Measurements from ENCODE around the gene ELAVL2.

Gene ELAVL2

DNA sequence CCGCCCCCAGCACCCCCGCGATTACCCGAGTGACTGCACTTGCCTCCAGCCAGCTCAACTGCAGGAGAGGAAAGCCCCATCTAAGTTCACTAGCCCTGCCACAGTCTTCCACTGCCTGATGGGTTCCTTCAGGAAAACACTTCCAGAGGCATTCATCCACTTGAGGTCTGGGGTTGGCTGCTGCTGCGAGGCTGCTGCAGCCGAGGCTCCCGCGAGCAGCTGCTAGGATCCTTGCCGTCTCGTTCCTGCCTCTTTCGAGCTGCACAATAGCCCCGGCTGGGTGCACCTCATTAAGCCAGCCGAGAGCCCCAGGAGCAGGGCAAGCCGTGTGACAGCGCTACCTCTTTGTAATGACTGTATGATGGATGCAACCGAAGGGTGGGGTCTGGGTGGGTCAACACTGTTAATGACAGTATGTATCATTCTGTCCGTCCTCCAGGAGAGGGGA, 24.2 kb upstream of the ELAVL2 start:
- H3K4me3 ChIP-seq (IDR thresholded peaks at IDR 0.05; ENCODE audit: insufficient read depth, low read depth, low read length) = no peak overlapping the region
- H3K4me1 ChIP-seq (ENCODE audit: low read depth, poor library complexity, severe bottlenecking) = peaks cover 7% of the 10 kb centered on the region
- peak overlapping the region; percentile 79 for H3K27ac ChIP-seq
- H3K27me3 ChIP-seq (ENCODE audit: insufficient read depth, low read depth) = no peaks in the 10 kb centered on the region
- no peaks in the 10 kb centered on the region for H4K20me1 ChIP-seq (ENCODE audit: insufficient read depth)
- H3K79me2 ChIP-seq (ENCODE audit: insufficient read depth, low read depth) = no peaks in the 10 kb centered on the region
- peak overlapping the region; percentile 65 for H3K9ac ChIP-seq
- no peak overlapping the region for H2AFZ ChIP-seq (ENCODE audit: low read depth)
- no peaks in the 10 kb centered on the region for H3K36me3 ChIP-seq (ENCODE audit: insufficient read depth)
- TF ChIP-seq, protein P1, sequence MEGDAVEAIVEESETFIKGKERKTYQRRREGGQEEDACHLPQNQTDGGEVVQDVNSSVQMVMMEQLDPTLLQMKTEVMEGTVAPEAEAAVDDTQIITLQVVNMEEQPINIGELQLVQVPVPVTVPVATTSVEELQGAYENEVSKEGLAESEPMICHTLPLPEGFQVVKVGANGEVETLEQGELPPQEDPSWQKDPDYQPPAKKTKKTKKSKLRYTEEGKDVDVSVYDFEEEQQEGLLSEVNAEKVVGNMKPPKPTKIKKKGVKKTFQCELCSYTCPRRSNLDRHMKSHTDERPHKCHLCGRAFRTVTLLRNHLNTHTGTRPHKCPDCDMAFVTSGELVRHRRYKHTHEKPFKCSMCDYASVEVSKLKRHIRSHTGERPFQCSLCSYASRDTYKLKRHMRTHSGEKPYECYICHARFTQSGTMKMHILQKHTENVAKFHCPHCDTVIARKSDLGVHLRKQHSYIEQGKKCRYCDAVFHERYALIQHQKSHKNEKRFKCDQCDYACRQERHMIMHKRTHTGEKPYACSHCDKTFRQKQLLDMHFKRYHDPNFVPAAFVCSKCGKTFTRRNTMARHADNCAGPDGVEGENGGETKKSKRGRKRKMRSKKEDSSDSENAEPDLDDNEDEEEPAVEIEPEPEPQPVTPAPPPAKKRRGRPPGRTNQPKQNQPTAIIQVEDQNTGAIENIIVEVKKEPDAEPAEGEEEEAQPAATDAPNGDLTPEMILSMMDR (conservative IDR thresholded peaks at IDR 0.05; ENCODE audit: low read depth, low read length) = no peak
- no peak overlapping the region for H3K4me2 ChIP-seq

DNA sequence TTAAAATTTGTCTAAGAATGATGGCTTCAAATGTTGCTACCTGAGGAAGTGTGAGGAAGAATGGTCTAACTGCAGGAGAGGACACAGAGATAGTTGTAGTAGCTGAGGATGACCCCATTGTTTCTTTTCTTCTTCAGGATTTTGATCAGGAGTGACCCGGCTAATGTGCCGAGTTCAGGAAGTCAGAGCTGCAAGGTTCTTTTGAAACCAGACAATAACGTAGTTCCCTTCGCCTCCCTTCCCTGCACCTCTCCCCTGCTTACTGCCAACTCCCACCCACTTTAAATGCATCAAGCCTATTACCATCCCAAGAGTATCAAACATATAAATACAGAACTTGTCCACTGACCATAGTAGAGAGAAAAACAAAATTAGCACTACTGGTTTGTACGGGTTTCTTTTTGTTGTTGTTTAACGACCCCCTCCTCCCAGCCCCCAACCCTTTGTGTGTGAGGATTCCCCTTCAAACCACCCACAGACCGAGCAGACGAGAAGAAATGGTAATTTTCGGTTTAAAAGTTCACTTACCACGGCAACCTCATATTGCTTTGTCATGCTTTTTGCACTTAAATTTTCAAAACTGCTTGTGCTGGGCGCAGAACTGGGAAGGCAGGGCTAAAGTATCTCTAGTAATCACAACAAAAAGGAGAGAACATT, 23.5 kb upstream of the ELAVL2 start:
- Histone ChIP-seq H3K4me1 (ENCODE audit: low read depth, poor library complexity, severe bottlenecking) (peaks cover 12% of the 10 kb centered on the region), H3K9ac (peak overlapping the region; percentile 65; the same call in 1 of the 2 replicates), H3K4me2 (0 out of 2 replicates have a peak overlapping the region, but pooled peaks have one; percentile 13), H2AFZ (ENCODE audit: low read depth) (peak overlapping the region; percentile 30; the same call in 1 of the 2 replicates), H3K27ac (peak overlapping the region; percentile 79), H3K4me3 (IDR thresholded peaks at IDR 0.05; ENCODE audit: insufficient read depth, low read depth, low read length) (no peak overlapping the region), H3K27me3 (ENCODE audit: insufficient read depth, low read depth) (no peaks in the 10 kb centered on the region), H3K79me2 (ENCODE audit: insufficient read depth, low read depth) (no peaks in the 10 kb centered on the region), H3K36me3 (ENCODE audit: insufficient read depth) (no peaks in the 10 kb centered on the region), H4K20me1 (ENCODE audit: insufficient read depth) (no peaks in the 10 kb centered on the region)
- TF ChIP-seq, protein P1 (conservative IDR thresholded peaks at IDR 0.05; ENCODE audit: low read depth, low read length) = no peak

DNA sequence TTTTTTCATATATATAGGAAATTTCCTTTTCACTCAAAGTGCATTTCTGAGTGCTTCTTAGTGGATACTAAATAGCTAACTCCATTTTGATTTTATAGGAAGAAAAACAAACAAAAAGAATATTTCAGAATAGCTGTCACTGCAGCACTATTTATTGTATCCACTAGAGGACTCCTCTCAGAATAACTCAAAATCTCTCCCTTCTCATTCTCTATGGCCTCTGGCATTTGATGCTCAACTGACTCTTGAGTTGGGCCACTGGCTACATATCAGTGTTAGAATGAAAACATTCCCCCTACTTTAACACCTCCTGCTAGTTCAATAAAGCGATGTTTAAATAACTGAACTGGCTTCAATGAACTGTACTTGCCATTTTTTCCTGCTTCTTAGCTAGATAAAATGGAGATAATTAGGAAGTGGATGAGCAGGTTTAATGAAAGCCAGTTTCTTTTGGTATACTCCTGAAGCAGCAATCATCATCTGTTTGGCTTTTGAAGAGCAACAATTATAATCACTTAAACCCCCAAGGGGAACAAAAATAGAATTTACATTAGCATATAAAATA, 16.6 kb upstream of the ELAVL2 start:
- no peak overlapping the region for H3K27ac ChIP-seq
- H2AFZ ChIP-seq (ENCODE audit: low read depth) = no peak overlapping the region
- TF ChIP-seq, protein P1 (conservative IDR thresholded peaks at IDR 0.05; ENCODE audit: low read depth, low read length) = no peak; the same call in 1 of the 2 replicates
- H3K4me3 ChIP-seq (IDR thresholded peaks at IDR 0.05; ENCODE audit: insufficient read depth, low read depth, low read length) = no peak overlapping the region
- H3K4me2 ChIP-seq = no peak overlapping the region
- no peak overlapping the region for H3K9ac ChIP-seq
- peaks cover 15% of the 10 kb centered on the region for H3K4me1 ChIP-seq (ENCODE audit: low read depth, poor library complexity, severe bottlenecking)
- no peaks in the 10 kb centered on the region for H3K36me3 ChIP-seq (ENCODE audit: insufficient read depth)
- H3K79me2 ChIP-seq (ENCODE audit: insufficient read depth, low read depth) = no peaks in the 10 kb centered on the region
- no peaks in the 10 kb centered on the region for H4K20me1 ChIP-seq (ENCODE audit: insufficient read depth)
- no peaks in the 10 kb centered on the region for H3K27me3 ChIP-seq (ENCODE audit: insufficient read depth, low read depth)

DNA sequence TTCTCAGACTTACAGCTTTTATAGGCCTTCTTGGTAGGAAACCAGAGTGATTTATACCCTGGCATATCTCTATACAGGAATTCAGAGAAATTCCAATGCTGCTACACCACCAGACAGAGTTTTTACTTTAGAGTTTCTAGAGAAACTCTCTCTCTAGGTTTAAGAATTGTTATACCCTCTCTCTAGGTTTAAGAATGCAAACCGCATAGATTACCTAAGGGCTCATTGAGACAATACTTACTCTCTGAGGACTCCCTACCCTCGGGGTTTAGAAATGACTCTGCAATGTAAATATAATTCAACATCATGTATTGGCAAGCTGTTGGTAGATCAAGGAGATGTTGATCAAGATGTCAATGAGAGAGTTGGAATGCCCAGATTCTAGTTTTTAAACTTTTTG, 15.3 kb upstream of the ELAVL2 start:
- Histone ChIP-seq H3K79me2 (ENCODE audit: insufficient read depth, low read depth) (no peaks in the 10 kb centered on the region), H3K36me3 (ENCODE audit: insufficient read depth) (no peaks in the 10 kb centered on the region), H3K27me3 (ENCODE audit: insufficient read depth, low read depth) (no peaks in the 10 kb centered on the region)

More for the DNA sequence above, 15.3 kb upstream of the ELAVL2 start:
- Histone ChIP-seq H3K4me1 (ENCODE audit: low read depth, poor library complexity, severe bottlenecking) (peaks cover 15% of the 10 kb centered on the region), H3K9ac (no peak overlapping the region), H2AFZ (ENCODE audit: low read depth) (no peak overlapping the region), H3K27ac (no peak overlapping the region), H3K4me3 (IDR thresholded peaks at IDR 0.05; ENCODE audit: insufficient read depth, low read depth, low read length) (no peak overlapping the region), H3K4me2 (no peak overlapping the region), H4K20me1 (ENCODE audit: insufficient read depth) (no peaks in the 10 kb centered on the region)
- TF ChIP-seq, protein P1 (conservative IDR thresholded peaks at IDR 0.05; ENCODE audit: low read depth, low read length) = no peak

Measured in KMS-11 (cell line).